NCI-H146 treated with DMSO at 0.1 percent for 48 hours (cell line): ENCODE measurements around the gene BLACAT1.

Source experiments
- DNase-seq: peaks from one replicate; lab custom pipeline; 2025; ENCODE audit not compliant: unreplicated experiment; lab: John Stamatoyannopoulos, UW

BLACAT1 gene

GRCh38 chr1:205456868-205457745 is 1.3 kb upstream of the BLACAT1 start:
- DNase-seq: peak; percentile 63

- DNase-seq: peak; percentile 33
Measured at GRCh38 chr1:205456383-205456867, 580 bp upstream of the BLACAT1 start.

GRCh38 chr1:205454903-205455335 is 926 bp downstream of the BLACAT1 start:
- no peak for DNase-seq

- DNase-seq: no peak
Measured at GRCh38 chr1:205453466-205453865, 2.4 kb downstream of the BLACAT1 start.

- DNase-seq: no peak
Measured at GRCh38 chr1:205452933-205453332, 2.9 kb downstream of the BLACAT1 start.

- no peak for DNase-seq
Measured at GRCh38 chr1:205452364-205452763, 3.5 kb downstream of the BLACAT1 start.

- no peak for DNase-seq
Measured at GRCh38 chr1:205451759-205452164, 4.1 kb downstream of the BLACAT1 start.

- DNase-seq: no peak
Measured at GRCh38 chr1:205451202-205451601, 4.6 kb downstream of the BLACAT1 start.

- DNase-seq: no peak
Measured at GRCh38 chr1:205450448-205450847, 5.4 kb downstream of the BLACAT1 start.

GRCh38 chr1:205449750-205450443 is 5.9 kb downstream of the BLACAT1 start:
- DNase-seq: no peak

- no peak for DNase-seq
Measured at GRCh38 chr1:205449254-205449749, 6.5 kb downstream of the BLACAT1 start.

- no peak for DNase-seq
Measured at GRCh38 chr1:205448540-205449253, 7.1 kb downstream of the BLACAT1 start.

GRCh38 chr1:205447457-205448341 is 8.1 kb downstream of the BLACAT1 start:
- no peak for DNase-seq

- no peak for DNase-seq
Measured at GRCh38 chr1:205446828-205447227, 9.0 kb downstream of the BLACAT1 start.

GRCh38 chr1:205445646-205445935 is 10.3 kb downstream of the BLACAT1 start:
- no peak for DNase-seq

- DNase-seq: peak; percentile 64
Measured at GRCh38 chr1:205444931-205445645, 10.8 kb downstream of the BLACAT1 start.

- DNase-seq: no peak
Measured at GRCh38 chr1:205444300-205444930, 11.4 kb downstream of the BLACAT1 start.

GRCh38 chr1:205443585-205444299 is 12.1 kb downstream of the BLACAT1 start:
- no peak for DNase-seq
